ENCODE results near the gene GH2.

GH2 gene

GRCh38 chr17:63833741-63834373, 47.9 kb downstream of the GH2 start:
- no peak for ATAC-seq

GRCh38 chr17:63833026-63833740, 48.6 kb downstream of the GH2 start:
- no peak for TF ChIP-seq RARB (CRISPR knock-in tag; IDR thresholded peaks at IDR 0.05)
- no peak for TF ChIP-seq TCF4 (CRISPR knock-in tag; IDR thresholded peaks at IDR 0.05; ENCODE audit: borderline replicate concordance)
- ATAC-seq = no peak

More at GRCh38 chr17:63833741-63834373, 47.9 kb downstream of the GH2 start:
- no peak for TF ChIP-seq SNAI2 (CRISPR knock-in tag; IDR thresholded peaks at IDR 0.05)

- TF ChIP-seq TOX (CRISPR knock-in tag; IDR thresholded peaks at IDR 0.05; ENCODE audit: borderline replicate concordance) = no peak
- TF ChIP-seq CSDC2 (CRISPR knock-in tag; IDR thresholded peaks at IDR 0.05) = no peak
- ATAC-seq = no peak
Measured at GRCh38 chr17:63832455-63832854, 49.3 kb downstream of the GH2 start.

- ATAC-seq = no peak
- TF ChIP-seq TCF4 (CRISPR knock-in tag; IDR thresholded peaks at IDR 0.05; ENCODE audit: borderline replicate concordance) = no peak
- TF ChIP-seq CSDC2 (CRISPR knock-in tag; IDR thresholded peaks at IDR 0.05) = no peak
- TF ChIP-seq PPARA (CRISPR knock-in tag; IDR thresholded peaks at IDR 0.05; ENCODE audit: borderline replicate concordance) = no peak
- no peak for TF ChIP-seq TOX (CRISPR knock-in tag; IDR thresholded peaks at IDR 0.05; ENCODE audit: borderline replicate concordance)
- TF ChIP-seq CREB5 (CRISPR knock-in tag; IDR thresholded peaks at IDR 0.05; ENCODE audit: low read depth) = no peak
- no peak for TF ChIP-seq ZFP3 (CRISPR knock-in tag; IDR thresholded peaks at IDR 0.05)
- no peak for TF ChIP-seq ZFP30 (CRISPR knock-in tag; IDR thresholded peaks at IDR 0.05)
- no peak for TF ChIP-seq OSR1 (CRISPR knock-in tag; IDR thresholded peaks at IDR 0.05)
- TF ChIP-seq ZNF70 (CRISPR knock-in tag; IDR thresholded peaks at IDR 0.05) = no peak
- no peak for TF ChIP-seq BACH2 (CRISPR knock-in tag; IDR thresholded peaks at IDR 0.05; ENCODE audit: borderline replicate concordance)
- TF ChIP-seq, protein P1, sequence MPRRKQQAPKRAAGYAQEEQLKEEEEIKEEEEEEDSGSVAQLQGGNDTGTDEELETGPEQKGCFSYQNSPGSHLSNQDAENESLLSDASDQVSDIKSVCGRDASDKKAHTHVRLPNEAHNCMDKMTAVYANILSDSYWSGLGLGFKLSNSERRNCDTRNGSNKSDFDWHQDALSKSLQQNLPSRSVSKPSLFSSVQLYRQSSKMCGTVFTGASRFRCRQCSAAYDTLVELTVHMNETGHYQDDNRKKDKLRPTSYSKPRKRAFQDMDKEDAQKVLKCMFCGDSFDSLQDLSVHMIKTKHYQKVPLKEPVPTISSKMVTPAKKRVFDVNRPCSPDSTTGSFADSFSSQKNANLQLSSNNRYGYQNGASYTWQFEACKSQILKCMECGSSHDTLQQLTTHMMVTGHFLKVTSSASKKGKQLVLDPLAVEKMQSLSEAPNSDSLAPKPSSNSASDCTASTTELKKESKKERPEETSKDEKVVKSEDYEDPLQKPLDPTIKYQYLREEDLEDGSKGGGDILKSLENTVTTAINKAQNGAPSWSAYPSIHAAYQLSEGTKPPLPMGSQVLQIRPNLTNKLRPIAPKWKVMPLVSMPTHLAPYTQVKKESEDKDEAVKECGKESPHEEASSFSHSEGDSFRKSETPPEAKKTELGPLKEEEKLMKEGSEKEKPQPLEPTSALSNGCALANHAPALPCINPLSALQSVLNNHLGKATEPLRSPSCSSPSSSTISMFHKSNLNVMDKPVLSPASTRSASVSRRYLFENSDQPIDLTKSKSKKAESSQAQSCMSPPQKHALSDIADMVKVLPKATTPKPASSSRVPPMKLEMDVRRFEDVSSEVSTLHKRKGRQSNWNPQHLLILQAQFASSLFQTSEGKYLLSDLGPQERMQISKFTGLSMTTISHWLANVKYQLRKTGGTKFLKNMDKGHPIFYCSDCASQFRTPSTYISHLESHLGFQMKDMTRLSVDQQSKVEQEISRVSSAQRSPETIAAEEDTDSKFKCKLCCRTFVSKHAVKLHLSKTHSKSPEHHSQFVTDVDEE (CRISPR knock-in tag; IDR thresholded peaks at IDR 0.05) = no peak
- no peak for TF ChIP-seq ZNF8 (CRISPR knock-in tag; IDR thresholded peaks at IDR 0.05)
- no peak for TF ChIP-seq ESRRG (CRISPR knock-in tag; IDR thresholded peaks at IDR 0.05)
- no peak for TF ChIP-seq CSRNP3 (CRISPR knock-in tag; IDR thresholded peaks at IDR 0.05)
Measured at GRCh38 chr17:63832014-63832413, 49.7 kb downstream of the GH2 start.

DNA sequence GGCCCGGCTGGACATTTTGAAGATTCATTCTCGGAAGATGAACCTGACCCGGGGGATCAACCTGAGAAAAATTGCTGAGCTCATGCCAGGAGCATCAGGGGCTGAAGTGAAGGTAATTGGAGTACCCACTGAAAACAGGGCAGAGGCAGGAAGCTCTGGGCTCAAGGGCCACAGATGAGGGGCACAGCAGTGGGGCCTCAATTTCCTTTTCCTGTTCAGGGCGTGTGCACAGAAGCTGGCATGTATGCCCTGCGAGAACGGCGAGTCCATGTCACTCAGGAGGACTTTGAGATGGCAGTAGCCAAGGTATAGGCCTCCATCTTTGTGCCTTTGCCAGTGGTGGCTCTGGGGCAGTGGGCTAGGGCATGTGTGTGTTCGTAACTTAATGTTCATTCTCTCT, 50.2 kb downstream of the GH2 start:
- TF ChIP-seq CSDC2 (CRISPR knock-in tag; IDR thresholded peaks at IDR 0.05) (no peak), TCF4 (CRISPR knock-in tag; IDR thresholded peaks at IDR 0.05; ENCODE audit: borderline replicate concordance) (no peak), ZNF8 (CRISPR knock-in tag; IDR thresholded peaks at IDR 0.05) (no peak), ZC3H10 (CRISPR knock-in tag; IDR thresholded peaks at IDR 0.05) (no peak), ZFP3 (CRISPR knock-in tag; IDR thresholded peaks at IDR 0.05) (no peak), CSRNP3 (CRISPR knock-in tag; IDR thresholded peaks at IDR 0.05) (no peak), ZFP30 (CRISPR knock-in tag; IDR thresholded peaks at IDR 0.05) (no peak), PATZ1 (CRISPR knock-in tag; IDR thresholded peaks at IDR 0.05; ENCODE audit: borderline replicate concordance) (no peak), CREB5 (CRISPR knock-in tag; IDR thresholded peaks at IDR 0.05; ENCODE audit: low read depth) (no peak), ARNTL (CRISPR knock-in tag; IDR thresholded peaks at IDR 0.05; ENCODE audit: borderline replicate concordance, low read depth) (no peak), ESRRG (CRISPR knock-in tag; IDR thresholded peaks at IDR 0.05) (no peak), PPARA (CRISPR knock-in tag; IDR thresholded peaks at IDR 0.05; ENCODE audit: borderline replicate concordance) (no peak)
- TF ChIP-seq, protein P2, sequence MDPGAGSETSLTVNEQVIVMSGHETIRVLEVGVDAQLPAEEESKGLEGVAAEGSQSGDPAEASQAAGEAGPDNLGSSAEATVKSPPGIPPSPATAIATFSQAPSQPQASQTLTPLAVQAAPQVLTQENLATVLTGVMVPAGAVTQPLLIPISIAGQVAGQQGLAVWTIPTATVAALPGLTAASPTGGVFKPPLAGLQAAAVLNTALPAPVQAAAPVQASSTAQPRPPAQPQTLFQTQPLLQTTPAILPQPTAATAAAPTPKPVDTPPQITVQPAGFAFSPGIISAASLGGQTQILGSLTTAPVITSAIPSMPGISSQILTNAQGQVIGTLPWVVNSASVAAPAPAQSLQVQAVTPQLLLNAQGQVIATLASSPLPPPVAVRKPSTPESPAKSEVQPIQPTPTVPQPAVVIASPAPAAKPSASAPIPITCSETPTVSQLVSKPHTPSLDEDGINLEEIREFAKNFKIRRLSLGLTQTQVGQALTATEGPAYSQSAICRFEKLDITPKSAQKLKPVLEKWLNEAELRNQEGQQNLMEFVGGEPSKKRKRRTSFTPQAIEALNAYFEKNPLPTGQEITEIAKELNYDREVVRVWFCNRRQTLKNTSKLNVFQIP (CRISPR knock-in tag; IDR thresholded peaks at IDR 0.05; ENCODE audit: borderline replicate concordance, low read depth) = no peak
- no peak for ATAC-seq
